GM21529 (cell line): Measurements from ENCODE around the gene WDTC1.
"Not testable (repeated sequence)": the region's sequence is repeated elsewhere in the genome, so short reads cannot be mapped to it uniquely, and the experiment has no call there.

ENCODE experiments used
- ATAC-seq: cut with Tn5 transposase; IDR thresholded peaks from one replicate; pipeline ENCODE4 v1.9.1; 2021; ENCODE audit not compliant: unreplicated experiment

WDTC1 gene

GRCh38 chr1:27246194-27246593 is 11.8 kb downstream of the WDTC1 start:
- no peak for ATAC-seq

DNA sequence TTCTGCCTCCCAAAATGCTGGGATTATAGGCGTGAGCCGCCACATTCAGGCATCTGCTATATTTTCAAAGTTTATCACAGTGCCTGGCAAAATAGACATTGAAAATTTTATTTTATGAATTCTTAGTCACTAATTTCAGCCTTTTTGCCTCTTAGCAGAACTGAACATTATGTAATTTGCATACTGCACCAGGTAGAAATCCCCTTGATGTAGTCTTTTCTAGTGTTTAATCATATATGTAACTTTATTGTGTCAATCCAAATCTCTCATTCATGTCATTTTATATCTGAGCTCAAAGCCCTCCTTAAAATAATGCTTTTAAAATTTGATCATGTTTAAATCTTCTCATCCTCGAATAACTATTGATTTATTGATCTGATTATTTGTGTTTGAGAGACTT is 19.2 kb downstream of the WDTC1 start:
- ATAC-seq: no peak

DNA sequence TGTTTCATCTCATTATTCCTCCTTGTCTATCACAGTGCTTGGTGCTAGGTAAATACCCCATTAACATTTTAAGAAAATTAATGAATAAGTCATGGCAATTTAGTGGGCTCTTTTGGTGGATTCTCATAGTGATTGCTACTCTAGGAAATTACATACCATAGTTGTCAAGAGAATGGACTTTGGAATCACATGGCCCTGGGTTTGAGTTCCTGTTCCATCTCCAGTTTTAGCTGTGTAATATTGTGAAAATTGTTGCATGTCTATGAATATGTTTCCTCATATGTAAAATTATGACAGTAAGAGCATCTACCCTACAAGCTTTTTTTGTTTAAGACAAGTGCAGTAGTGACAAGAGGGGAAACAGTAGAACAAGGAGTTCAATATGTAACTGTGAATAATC is 20.7 kb downstream of the WDTC1 start:
- ATAC-seq: no peak

DNA sequence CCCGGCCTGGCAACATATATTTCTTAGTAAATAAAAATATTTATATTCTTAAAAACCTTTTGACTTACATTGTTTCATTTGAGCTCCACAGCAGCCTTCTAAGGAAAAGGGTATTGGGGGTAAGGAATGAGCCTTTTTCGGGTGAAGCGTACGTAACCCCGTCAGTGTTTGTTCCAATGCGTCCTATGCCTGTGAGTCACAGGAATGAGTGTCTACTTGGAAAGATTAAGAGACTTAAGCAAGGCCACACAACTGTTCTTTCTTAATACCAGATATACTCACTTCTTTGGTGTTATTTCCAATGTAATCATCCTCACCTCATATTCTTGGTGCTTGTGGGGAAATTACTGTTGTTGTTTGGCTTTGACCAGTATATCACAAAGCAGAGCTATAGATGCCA is 22.7 kb downstream of the WDTC1 start:
- no peak for ATAC-seq

DNA sequence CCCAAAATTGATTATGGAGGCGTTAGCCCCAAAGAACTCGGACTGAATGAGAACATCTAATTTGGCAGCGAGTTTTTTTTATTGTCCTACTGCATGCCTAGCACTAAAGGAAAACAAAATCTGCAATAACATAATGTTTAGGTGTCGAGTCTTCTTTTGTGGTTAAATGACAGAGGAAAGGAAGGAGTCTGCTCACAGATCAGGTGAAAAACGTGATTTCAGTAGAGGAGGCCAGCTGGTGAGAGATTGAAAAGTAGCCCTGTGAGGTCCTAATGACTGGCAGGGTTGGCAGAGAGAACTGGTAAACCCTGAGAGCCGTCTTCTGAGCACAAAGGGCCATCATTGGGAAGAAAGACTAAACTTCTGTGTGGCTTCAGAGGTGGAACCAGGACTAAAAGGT is 24.2 kb downstream of the WDTC1 start:
- no peak for ATAC-seq

DNA sequence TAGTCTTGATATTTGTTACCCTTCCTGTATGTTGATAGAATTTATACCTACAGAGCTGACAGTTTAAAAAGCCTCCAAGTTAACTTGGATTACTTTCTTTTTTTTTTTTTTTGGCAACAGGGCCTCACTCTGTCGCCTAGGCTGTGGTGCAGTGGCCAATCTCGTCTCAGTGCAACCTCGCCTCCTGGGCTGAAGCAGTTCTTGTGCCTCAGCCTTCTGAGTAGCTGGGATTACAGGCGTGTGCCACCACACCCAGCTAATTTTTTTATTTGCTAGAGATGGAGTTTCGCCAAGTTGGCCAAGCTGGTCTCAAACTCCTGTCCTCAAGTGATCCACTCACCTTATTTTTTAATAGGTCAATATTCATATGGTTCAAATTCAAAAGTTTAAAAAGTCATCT is 32.7 kb downstream of the WDTC1 start:
- ATAC-seq: no peak

- no peak for ATAC-seq
Observed at GRCh38 chr1:27269276-27269675, 34.8 kb downstream of the WDTC1 start.

DNA sequence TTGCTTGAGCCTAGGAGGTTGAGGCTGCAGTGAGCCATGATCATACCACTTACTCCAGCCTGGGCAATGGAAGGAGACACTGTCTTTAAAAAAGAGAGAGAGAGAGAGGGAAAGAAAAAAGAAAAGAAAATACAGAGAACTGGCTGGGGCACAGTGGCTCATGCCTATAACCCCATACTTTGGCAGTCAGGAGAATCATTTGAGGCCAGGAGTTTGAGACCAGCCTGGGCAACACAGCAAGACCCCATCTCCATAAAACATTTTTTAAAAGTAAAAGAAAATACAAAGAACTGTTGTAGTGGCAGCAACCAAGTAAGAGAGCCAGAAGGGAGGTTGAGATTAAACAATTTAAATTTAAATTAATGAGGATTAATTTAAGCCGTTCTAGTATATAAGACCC is 39.8 kb downstream of the WDTC1 start:
- ATAC-seq: no peak

- no peak for ATAC-seq
Observed at GRCh38 chr1:27275696-27276095, 41.3 kb downstream of the WDTC1 start.

DNA sequence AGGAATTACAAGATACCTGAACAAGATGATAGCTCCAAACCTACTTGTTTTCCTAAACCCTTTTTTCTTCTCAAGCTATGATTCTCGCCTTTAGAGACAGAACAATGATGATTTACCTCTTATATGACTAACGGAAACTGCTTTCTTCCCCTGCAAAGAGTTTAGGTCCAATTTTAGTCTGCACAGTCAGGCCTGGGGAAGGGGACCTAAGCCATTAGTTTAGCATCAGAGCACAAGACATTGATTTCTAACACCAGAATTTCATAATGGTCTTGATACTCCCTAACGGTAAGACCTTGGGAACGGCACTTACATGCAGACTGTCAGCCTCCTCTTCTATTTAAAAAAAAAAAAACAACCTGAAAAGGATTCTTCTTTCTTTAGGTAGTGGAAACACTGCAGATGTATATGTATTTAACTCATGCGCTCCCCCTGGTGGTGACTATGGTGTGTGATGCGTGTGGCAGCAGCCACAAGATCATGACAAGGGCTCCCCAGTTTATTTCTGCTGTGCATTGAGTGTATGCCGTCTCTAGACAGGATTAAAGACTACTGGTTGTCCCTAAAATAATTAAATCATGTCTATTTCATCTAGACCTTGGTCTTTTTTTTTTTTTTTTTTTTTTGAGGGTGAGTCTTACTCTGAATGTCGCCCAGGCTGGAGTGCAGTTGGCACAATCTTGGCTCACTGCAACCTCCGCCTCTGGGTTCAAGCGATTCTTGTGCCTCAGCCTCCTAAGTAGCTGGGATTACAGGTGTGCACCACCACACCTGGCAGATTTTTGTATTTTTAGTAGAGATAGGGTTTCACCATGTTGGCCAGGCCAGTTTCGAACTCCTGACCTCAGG is 50.2 kb downstream of the WDTC1 start:
- ATAC-seq: no peak

GRCh38 chr1:27285274-27285660 is 50.8 kb downstream of the WDTC1 start:
- no peak for ATAC-seq

- not testable (repeated sequence) for ATAC-seq
Observed at GRCh38 chr1:27285821-27286220, 51.4 kb downstream of the WDTC1 start.

DNA sequence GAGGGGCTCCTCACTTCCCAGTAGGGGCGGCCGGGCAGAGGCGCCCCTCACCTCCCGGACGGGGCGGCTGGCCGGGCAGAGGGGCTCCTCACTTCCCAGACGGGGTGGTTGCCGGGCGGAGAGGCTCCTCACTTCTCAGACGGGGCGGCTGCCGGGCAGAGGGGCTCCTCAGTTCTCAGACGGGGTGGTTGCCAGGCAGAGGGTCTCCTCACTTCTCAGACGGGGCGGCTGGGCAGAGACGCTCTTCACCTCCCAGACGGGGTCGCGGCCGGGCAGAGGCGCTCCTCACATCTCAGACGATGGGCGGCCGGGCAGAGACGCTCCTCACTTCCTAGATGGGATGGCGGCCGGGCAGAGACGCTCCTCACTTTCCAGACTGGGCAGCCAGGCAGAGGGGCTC is 54.7 kb downstream of the WDTC1 start:
- not testable (repeated sequence) for ATAC-seq

DNA sequence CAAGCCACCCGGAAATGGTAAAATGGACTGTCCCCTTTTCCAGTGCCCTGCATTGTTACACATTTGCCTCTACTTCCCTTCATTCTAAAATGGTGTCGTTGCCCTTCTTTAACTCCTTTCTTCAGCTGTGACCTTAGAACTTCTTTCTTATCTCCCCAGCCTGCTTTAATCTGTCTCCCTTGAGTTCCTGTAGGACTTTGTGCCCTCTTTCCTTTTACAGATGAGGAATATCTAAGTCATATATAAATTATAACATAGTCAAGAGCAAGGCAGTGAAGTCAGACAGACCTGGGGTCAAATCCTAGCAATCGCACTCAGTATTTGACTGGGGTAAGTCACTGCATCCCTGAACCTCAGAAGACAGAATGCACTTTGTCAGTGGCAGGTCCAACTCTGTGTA is 56.1 kb downstream of the WDTC1 start:
- ATAC-seq: no peak

DNA sequence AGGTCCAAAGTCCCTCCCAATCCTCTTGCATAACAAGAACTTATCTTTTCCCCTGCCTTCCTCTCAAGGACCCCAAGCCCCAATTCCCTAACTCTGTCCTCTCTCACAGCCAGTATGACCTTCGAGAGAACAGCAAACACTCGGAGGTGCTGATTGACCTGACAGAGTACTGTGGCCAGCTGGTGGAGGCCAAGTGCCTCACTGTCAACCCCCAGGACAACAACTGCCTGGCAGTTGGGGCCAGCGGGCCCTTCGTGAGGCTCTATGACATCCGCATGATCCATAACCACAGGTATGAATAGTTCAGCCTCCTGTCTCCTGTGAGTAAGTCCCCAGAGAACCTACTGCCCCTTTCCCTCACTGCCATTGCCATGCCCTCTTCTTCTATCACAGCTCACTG is 57.7 kb downstream of the WDTC1 start:
- no peak for ATAC-seq

DNA sequence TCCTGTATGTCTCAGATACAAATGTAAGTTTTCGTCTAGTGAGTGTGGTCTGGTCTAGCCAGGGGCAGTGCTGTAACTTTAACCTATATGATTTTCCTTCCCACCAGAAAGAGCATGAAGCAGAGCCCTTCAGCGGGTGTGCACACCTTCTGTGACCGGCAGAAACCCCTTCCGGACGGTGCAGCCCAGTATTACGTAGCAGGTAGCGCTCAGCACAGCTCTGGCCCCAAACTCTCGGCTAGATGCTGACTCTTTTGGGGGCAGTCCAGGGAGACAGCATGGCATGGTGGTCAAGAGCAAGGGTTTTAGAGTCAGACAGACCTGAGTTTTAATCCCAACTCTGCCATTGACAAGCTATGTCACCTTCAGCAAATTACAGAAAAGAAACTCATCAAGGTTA is 59.5 kb downstream of the WDTC1 start:
- ATAC-seq: no peak

GRCh38 chr1:27296773-27297291 is 62.4 kb downstream of the WDTC1 start:
- ATAC-seq: no peak

GRCh38 chr1:27297903-27298302 is 63.5 kb downstream of the WDTC1 start:
- no peak for ATAC-seq

- ATAC-seq: no peak
Observed at GRCh38 chr1:27298632-27299384, 64.4 kb downstream of the WDTC1 start.

- no peak for ATAC-seq
Observed at GRCh38 chr1:27299385-27300271, 65.2 kb downstream of the WDTC1 start.

DNA sequence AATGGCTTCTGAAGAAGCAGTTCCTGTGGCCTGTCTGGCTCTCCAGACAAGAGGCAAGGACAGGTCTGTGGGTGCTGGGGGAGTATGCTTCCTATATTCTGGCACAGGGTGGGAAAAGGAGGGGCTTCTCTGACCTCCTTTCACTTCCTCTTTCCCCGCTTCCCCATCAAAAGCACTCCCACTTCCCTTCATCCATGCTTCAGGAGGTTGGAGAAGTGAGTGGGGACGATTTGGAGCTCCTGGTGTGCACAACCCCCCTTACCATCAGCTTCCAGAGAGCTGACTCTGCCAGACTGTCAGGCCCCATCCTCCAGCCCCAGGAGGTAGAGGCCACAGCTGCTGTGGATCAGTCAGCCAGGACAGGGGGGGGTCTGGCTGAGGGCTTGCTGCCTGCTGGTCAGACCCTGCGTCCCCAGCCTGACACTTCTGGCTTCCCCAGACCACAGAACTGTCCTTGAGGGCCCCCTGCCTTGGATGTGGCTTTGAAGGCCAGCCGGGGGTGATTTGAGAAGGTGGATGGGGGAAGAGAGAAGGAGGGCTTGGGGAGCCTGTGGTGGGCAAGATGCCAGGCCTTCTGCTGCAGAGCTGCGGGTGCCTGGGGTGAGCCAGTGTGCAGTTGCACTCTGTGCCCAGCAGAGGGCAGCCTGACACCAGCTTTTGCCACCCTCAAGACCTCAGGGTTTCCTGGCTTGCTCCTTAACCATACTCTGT is 66.1 kb downstream of the WDTC1 start:
- ATAC-seq: no peak
